SK-N-SH treated with all-trans-retinoic acid at 6 μM for 48 hours (cell line): ENCODE results near the gene NXN.

Source experiments
- ATAC-seq: fragments of 200-7000 bp; cut with Tn5 transposase; 3 replicates; pipeline ENCODE4 v1.9.1; 2020; ENCODE audit warnings: mild to moderate bottlenecking, moderate library complexity
- ARNTL ChIP-seq: fragments of 450-650 bp; formaldehyde crosslinking; IDR thresholded peaks from 2 replicates; pipeline ENCODE4 v1.5.0; 2020; ENCODE audit warnings: low read depth, mild to moderate bottlenecking, moderate library complexity, borderline replicate concordance
- BACH2 ChIP-seq: fragments of 250-450 bp; sonication (Bioruptor Pico); IDR thresholded peaks from 2 replicates; pipeline ENCODE4 v1.9.0; 2021; ENCODE audit warnings: mild to moderate bottlenecking, borderline replicate concordance
- CSDC2 ChIP-seq: fragments of 250-450 bp; sonication (Bioruptor Pico); IDR thresholded peaks from 2 replicates; pipeline ENCODE4 v1.5.0; 2020; ENCODE audit warnings: mild to moderate bottlenecking, moderate library complexity
- ESRRG ChIP-seq: fragments of 250-450 bp; sonication (Bioruptor Pico); IDR thresholded peaks from 2 replicates; pipeline ENCODE4 v1.6.1; 2021; ENCODE audit warnings: mild to moderate bottlenecking
- GLIS3 ChIP-seq: fragments of 250-450 bp; sonication (Bioruptor Pico); IDR thresholded peaks from 2 replicates; pipeline ENCODE4 v1.5.0; 2020; ENCODE audit warnings: mild to moderate bottlenecking, moderate library complexity
- ISL1 ChIP-seq: fragments of 250-450 bp; sonication (Bioruptor Pico); IDR thresholded peaks from 2 replicates; pipeline ENCODE4 v2.1.2; 2022; ENCODE audit warnings: mild to moderate bottlenecking, moderate library complexity
- PPARA ChIP-seq: fragments of 250-450 bp; sonication (Bioruptor Pico); IDR thresholded peaks from 2 replicates; pipeline ENCODE4 v1.5.0; 2020; ENCODE audit warnings: mild to moderate bottlenecking, borderline replicate concordance
- RARB ChIP-seq: fragments of 250-450 bp; sonication (Bioruptor Pico); IDR thresholded peaks from 2 replicates; pipeline ENCODE4 v1.8.0; 2021; ENCODE audit warnings: mild to moderate bottlenecking, moderate library complexity
- SNAI2 ChIP-seq: fragments of 250-450 bp; sonication (Bioruptor Pico); IDR thresholded peaks from 2 replicates; pipeline ENCODE4 v1.5.0; 2020; ENCODE audit warnings: mild to moderate bottlenecking, moderate library complexity
- TCF4 ChIP-seq: fragments of 250-450 bp; sonication (Bioruptor Pico); IDR thresholded peaks from 2 replicates; pipeline ENCODE4 v1.8.0; 2021; ENCODE audit warnings: mild to moderate bottlenecking, moderate library complexity, borderline replicate concordance
- TOX ChIP-seq: fragments of 250-450 bp; sonication (Bioruptor Pico); IDR thresholded peaks from 2 replicates; pipeline ENCODE4 v1.8.0; 2021; ENCODE audit warnings: mild to moderate bottlenecking, moderate library complexity, borderline replicate concordance
- ZFP3 ChIP-seq: fragments of 250-450 bp; sonication (Bioruptor Pico); IDR thresholded peaks from 2 replicates; pipeline ENCODE4 v1.5.0; 2020; ENCODE audit warnings: mild to moderate bottlenecking, moderate library complexity
- ZFP30 ChIP-seq: fragments of 450-650 bp; formaldehyde crosslinking; IDR thresholded peaks from 2 replicates; pipeline ENCODE4 v1.5.0; 2022; ENCODE audit warnings: mild to moderate bottlenecking, moderate library complexity
- ZNF565 ChIP-seq: fragments of 450-650 bp; formaldehyde crosslinking; conservative IDR thresholded peaks from 2 replicates; pipeline ENCODE4 v1.5.0; 2020; ENCODE audit warnings: low read depth, mild to moderate bottlenecking, moderate library complexity
- ZNF70 ChIP-seq: fragments of 450-650 bp; formaldehyde crosslinking; IDR thresholded peaks from 2 replicates; pipeline ENCODE4 v1.5.0; 2020; ENCODE audit warnings: mild to moderate bottlenecking, moderate library complexity
- ZNF8 ChIP-seq: fragments of 450-650 bp; formaldehyde crosslinking; IDR thresholded peaks from 2 replicates; pipeline ENCODE4 v1.5.0; 2020; ENCODE audit warnings: mild to moderate bottlenecking, moderate library complexity
- TF ChIP-seq, protein P1 (sequence below): fragments of 250-450 bp; sonication (Bioruptor Pico); IDR thresholded peaks from 2 replicates; pipeline ENCODE4 v1.5.1; 2020; ENCODE audit warnings: low read depth, mild to moderate bottlenecking, moderate library complexity
- TF ChIP-seq, protein P2 (sequence below): fragments of 250-450 bp; sonication (Bioruptor Pico); IDR thresholded peaks from 2 replicates; pipeline ENCODE4 v1.8.0; 2020; ENCODE audit warnings: mild to moderate bottlenecking, moderate library complexity, borderline replicate concordance
- TF ChIP-seq, protein P3 (sequence below): fragments of 250-450 bp; sonication (Bioruptor Pico); IDR thresholded peaks from 2 replicates; pipeline ENCODE4 v1.5.1; 2021; ENCODE audit warnings: mild to moderate bottlenecking, moderate library complexity
- TF ChIP-seq, protein P4 (sequence below): fragments of 250-450 bp; sonication (Bioruptor Pico); IDR thresholded peaks from 2 replicates; pipeline ENCODE4 v1.5.0; 2020; ENCODE audit warnings: mild to moderate bottlenecking, moderate library complexity
- TF ChIP-seq, protein P5 (sequence below): fragments of 250-450 bp; sonication (Bioruptor Pico); IDR thresholded peaks from 2 replicates; pipeline ENCODE4 v1.8.0; 2021; ENCODE audit warnings: low read depth, mild to moderate bottlenecking, moderate library complexity, borderline replicate concordance

The NXN gene

DNA sequence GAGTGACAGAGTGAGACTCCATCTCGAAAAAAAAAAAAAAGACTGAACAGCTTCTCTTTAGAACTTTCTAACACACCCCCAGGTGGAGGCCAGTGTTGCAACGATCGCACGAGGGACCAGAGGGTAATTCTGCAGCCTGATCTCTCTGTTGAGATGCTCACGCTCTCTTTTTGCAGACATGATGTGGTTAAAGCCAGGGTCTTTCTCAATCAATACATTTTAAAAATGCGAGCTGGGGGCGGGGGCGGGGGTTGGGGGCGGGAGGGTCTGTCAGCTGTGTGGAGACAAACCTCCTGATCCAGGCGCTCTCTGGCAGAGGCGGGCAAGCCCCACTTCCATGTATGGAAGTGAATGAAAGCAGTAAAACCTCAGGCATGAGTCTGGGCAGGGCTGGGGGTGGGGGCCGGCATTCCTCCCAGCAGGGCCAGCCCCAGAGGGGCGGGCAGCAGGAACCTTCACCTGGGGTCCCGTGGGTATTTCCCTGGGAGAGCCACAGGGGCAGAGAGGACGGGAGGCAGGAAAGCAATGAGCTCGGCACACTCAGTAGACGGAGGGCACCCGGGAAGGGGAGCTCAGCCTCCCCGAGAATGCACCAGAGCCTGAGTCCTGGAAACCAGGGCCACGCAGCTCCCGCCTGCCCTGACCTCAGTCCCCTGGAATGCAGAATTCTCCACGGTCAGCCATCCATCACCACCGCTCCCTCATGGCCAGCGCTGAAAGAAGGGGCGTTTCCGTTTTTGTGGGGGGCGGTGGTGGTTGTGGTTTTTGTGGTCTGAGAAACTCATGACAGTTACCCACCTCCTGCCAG lies 28.0 kb downstream of the NXN start:
- peak; percentile 93 for ATAC-seq
- TF ChIP-seq TCF4 (CRISPR knock-in tag), result no peak
- TF ChIP-seq, protein P1, sequence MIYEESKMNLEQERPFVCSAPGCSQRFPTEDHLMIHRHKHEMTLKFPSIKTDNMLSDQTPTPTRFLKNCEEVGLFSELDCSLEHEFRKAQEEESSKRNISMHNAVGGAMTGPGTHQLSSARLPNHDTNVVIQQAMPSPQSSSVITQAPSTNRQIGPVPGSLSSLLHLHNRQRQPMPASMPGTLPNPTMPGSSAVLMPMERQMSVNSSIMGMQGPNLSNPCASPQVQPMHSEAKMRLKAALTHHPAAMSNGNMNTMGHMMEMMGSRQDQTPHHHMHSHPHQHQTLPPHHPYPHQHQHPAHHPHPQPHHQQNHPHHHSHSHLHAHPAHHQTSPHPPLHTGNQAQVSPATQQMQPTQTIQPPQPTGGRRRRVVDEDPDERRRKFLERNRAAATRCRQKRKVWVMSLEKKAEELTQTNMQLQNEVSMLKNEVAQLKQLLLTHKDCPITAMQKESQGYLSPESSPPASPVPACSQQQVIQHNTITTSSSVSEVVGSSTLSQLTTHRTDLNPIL, result peak; percentile 63; the same call in 1 of the 2 replicates
- TF ChIP-seq ISL1 (CRISPR knock-in tag), result peak; percentile 29; the same call in 1 of the 2 replicates
- TF ChIP-seq, protein P2, sequence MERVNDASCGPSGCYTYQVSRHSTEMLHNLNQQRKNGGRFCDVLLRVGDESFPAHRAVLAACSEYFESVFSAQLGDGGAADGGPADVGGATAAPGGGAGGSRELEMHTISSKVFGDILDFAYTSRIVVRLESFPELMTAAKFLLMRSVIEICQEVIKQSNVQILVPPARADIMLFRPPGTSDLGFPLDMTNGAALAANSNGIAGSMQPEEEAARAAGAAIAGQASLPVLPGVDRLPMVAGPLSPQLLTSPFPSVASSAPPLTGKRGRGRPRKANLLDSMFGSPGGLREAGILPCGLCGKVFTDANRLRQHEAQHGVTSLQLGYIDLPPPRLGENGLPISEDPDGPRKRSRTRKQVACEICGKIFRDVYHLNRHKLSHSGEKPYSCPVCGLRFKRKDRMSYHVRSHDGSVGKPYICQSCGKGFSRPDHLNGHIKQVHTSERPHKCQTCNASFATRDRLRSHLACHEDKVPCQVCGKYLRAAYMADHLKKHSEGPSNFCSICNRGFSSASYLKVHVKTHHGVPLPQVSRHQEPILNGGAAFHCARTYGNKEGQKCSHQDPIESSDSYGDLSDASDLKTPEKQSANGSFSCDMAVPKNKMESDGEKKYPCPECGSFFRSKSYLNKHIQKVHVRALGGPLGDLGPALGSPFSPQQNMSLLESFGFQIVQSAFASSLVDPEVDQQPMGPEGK, result 0 out of 2 replicates have a peak, but pooled peaks have one; percentile 68
- TF ChIP-seq, all 23 proteins: peak for 3

DNA sequence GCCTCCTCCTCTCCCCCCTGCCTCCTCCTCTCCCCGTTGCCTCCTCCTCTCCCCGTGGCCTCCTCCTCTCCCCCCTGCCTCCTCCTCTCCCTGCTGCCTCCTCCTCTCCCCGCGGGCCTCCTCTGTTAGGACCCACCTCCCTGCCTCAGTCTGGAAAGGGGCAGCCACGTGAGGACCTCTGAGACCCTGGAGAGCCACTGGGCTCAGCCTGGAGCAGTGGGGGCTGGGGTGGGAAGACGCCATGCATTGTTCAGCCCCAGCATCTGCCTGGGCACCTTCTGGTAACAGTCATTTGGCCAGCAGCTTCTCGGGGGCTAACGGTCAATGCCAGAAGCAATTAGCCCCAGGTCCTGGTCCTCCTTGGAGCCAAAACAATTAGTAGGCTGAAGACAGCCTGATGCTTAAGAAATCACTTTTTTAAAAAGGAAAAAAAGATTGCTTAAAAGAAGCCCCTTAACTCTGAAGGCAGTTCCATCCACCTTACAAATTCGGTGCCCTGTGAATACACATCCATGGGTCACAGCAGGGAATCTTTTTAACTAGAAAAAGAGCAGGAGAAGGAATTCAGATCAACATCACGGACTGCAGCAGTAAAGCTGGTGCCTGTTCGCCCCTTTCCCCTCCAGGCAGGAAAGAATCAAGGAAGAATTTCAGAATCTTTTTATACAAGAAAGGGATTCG lies 29.8 kb downstream of the NXN start:
- TF ChIP-seq GLIS3 (CRISPR knock-in tag), result no peak
- no peak for TF ChIP-seq ISL1 (CRISPR knock-in tag)
- TF ChIP-seq TOX (CRISPR knock-in tag), result no peak
- no peak for TF ChIP-seq ZNF565
- no peak for TF ChIP-seq SNAI2 (CRISPR knock-in tag)
- TF ChIP-seq, protein P3, sequence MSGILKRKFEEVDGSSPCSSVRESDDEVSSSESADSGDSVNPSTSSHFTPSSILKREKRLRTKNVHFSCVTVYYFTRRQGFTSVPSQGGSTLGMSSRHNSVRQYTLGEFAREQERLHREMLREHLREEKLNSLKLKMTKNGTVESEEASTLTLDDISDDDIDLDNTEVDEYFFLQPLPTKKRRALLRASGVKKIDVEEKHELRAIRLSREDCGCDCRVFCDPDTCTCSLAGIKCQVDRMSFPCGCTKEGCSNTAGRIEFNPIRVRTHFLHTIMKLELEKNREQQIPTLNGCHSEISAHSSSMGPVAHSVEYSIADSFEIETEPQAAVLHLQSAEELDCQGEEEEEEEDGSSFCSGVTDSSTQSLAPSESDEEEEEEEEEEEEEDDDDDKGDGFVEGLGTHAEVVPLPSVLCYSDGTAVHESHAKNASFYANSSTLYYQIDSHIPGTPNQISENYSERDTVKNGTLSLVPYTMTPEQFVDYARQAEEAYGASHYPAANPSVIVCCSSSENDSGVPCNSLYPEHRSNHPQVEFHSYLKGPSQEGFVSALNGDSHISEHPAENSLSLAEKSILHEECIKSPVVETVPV (CRISPR knock-in tag), result no peak
- TF ChIP-seq TCF4 (CRISPR knock-in tag), result no peak
- no peak for TF ChIP-seq ZNF70
- TF ChIP-seq RARB (CRISPR knock-in tag), result no peak
- TF ChIP-seq CSDC2 (CRISPR knock-in tag), result no peak
- no peak for ATAC-seq

DNA sequence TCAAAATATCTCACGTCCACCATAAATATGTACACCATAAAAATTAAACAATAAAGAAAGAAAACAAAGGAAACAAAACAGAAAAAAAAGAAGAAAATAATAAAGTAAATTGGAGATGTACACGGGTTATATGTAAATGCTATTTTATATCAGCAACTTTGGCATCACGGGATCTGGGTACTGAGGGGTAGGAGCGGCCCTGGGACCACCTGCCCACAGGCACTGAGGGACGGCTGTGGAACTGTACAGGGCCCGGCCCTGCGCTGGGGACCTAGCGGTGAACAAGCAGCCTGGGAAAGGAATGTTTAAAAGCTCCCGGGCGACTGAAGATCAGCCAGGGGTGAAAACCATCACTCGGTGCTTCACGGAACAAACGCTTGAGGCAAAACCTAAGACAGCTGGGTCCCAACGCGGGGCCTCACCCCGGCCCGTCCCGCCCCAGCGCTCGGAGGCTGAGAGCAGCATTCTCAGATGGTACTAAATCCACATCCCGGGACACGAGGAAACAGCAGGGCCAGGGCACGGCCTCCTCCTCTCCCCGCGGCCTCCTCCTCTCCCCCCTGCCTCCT lies 31.2 kb downstream of the NXN start:
- no peak for ATAC-seq
- TF ChIP-seq ZNF565 (no peak), ZFP30 (no peak), GLIS3 (CRISPR knock-in tag) (no peak), ZNF8 (no peak), TOX (CRISPR knock-in tag) (no peak), RARB (CRISPR knock-in tag) (no peak), ESRRG (CRISPR knock-in tag) (no peak), BACH2 (CRISPR knock-in tag) (no peak), ZFP3 (CRISPR knock-in tag) (no peak), ARNTL (no peak), ZNF70 (no peak), PPARA (CRISPR knock-in tag) (no peak)
- TF ChIP-seq, protein P3 (CRISPR knock-in tag), result no peak
- TF ChIP-seq, protein P2, result no peak
- TF ChIP-seq, protein P4, sequence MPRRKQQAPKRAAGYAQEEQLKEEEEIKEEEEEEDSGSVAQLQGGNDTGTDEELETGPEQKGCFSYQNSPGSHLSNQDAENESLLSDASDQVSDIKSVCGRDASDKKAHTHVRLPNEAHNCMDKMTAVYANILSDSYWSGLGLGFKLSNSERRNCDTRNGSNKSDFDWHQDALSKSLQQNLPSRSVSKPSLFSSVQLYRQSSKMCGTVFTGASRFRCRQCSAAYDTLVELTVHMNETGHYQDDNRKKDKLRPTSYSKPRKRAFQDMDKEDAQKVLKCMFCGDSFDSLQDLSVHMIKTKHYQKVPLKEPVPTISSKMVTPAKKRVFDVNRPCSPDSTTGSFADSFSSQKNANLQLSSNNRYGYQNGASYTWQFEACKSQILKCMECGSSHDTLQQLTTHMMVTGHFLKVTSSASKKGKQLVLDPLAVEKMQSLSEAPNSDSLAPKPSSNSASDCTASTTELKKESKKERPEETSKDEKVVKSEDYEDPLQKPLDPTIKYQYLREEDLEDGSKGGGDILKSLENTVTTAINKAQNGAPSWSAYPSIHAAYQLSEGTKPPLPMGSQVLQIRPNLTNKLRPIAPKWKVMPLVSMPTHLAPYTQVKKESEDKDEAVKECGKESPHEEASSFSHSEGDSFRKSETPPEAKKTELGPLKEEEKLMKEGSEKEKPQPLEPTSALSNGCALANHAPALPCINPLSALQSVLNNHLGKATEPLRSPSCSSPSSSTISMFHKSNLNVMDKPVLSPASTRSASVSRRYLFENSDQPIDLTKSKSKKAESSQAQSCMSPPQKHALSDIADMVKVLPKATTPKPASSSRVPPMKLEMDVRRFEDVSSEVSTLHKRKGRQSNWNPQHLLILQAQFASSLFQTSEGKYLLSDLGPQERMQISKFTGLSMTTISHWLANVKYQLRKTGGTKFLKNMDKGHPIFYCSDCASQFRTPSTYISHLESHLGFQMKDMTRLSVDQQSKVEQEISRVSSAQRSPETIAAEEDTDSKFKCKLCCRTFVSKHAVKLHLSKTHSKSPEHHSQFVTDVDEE (CRISPR knock-in tag), result no peak
- TF ChIP-seq, protein P1, result no peak
- TF ChIP-seq, protein P5, sequence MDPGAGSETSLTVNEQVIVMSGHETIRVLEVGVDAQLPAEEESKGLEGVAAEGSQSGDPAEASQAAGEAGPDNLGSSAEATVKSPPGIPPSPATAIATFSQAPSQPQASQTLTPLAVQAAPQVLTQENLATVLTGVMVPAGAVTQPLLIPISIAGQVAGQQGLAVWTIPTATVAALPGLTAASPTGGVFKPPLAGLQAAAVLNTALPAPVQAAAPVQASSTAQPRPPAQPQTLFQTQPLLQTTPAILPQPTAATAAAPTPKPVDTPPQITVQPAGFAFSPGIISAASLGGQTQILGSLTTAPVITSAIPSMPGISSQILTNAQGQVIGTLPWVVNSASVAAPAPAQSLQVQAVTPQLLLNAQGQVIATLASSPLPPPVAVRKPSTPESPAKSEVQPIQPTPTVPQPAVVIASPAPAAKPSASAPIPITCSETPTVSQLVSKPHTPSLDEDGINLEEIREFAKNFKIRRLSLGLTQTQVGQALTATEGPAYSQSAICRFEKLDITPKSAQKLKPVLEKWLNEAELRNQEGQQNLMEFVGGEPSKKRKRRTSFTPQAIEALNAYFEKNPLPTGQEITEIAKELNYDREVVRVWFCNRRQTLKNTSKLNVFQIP, result no peak
